Stomach (tissue), 4 donors: ENCODE results near the gene SETDB2.

Source experiments
- CTCF ChIP-seq, 7 experiments: fragments of 450-650 bp in 4 of 7; fragments of 200-600 bp in 3 of 7; sonication (generic) in 3 of 7; IDR thresholded peaks; one replicate each; pipeline ENCODE4 v1.5.1; 2016 to 2019; ENCODE audit warnings: antibody characterized with exemption in 7 of 7, control low read depth in 2 of 7, mild to moderate bottlenecking in 1 of 7
- EP300 ChIP-seq: sonication (generic); formaldehyde crosslinking; IDR thresholded peaks from one replicate; pipeline ENCODE4 v1.6.1; 2017; ENCODE audit warnings: antibody characterized with exemption

GRCh38 chr13:49452725-49453457, 8.8 kb downstream of the SETDB2 start:
- no peak for TF ChIP-seq CTCF (IDR thresholded peaks at IDR 0.05)
- TF ChIP-seq EP300 = no peak
